Inferior parietal cortex (tissue), 1 donor: Measurements from ENCODE around the gene WSB2.
"Not testable (repeated sequence)": the region's sequence is repeated elsewhere in the genome, so short reads cannot be mapped to it uniquely, and the experiment has no call there.

Experiments
- DNase-seq: peaks from one replicate; pipeline ENCODE4 v3.0.0-alpha.2; 2016; ENCODE audit errors: extremely low spot score

WSB2 gene

GRCh38 chr12:118035190-118036041 is 25.6 kb downstream of the WSB2 start:
- no peak for DNase-seq

GRCh38 chr12:118034429-118035189 is 26.4 kb downstream of the WSB2 start:
- DNase-seq, result peak; percentile 65

GRCh38 chr12:118033902-118034301 is 27.1 kb downstream of the WSB2 start:
- DNase-seq, result no peak

- DNase-seq, result no peak
These were observed 27.7 kb downstream of the WSB2 start for GRCh38 chr12:118033323-118033722.

- no peak for DNase-seq
These were observed 28.8 kb downstream of the WSB2 start for GRCh38 chr12:118032188-118032587.

- DNase-seq, result no peak
These were observed 31.8 kb downstream of the WSB2 start for GRCh38 chr12:118029166-118029565.

- peak; percentile 57 for DNase-seq
These were observed 35.8 kb downstream of the WSB2 start for GRCh38 chr12:118025168-118025567.

GRCh38 chr12:118023301-118023860 is 37.6 kb downstream of the WSB2 start:
- no peak for DNase-seq

GRCh38 chr12:118022728-118023109 is 38.3 kb downstream of the WSB2 start:
- DNase-seq, result no peak

- not testable (repeated sequence) for DNase-seq
These were observed 38.8 kb downstream of the WSB2 start for GRCh38 chr12:118022097-118022727.

GRCh38 chr12:118020036-118020435 is 40.9 kb downstream of the WSB2 start:
- DNase-seq, result no peak

- no peak for DNase-seq
These were observed 43.1 kb downstream of the WSB2 start for GRCh38 chr12:118017926-118018325.

GRCh38 chr12:118016424-118017264 is 44.3 kb downstream of the WSB2 start, which contains the start of gene RFC5:
TSS of gene RFC5 (plus strand) at chr12:118016703. CDS start at chr12:118016828, 125 bp downstream.
- peak; percentile 98 for DNase-seq

GRCh38 chr12:118015944-118016343 is 45.0 kb downstream of the WSB2 start:
- no peak for DNase-seq

- no peak for DNase-seq
These were observed 45.7 kb downstream of the WSB2 start for GRCh38 chr12:118015306-118015705.

- no peak for DNase-seq
These were observed 47.7 kb downstream of the WSB2 start for GRCh38 chr12:118013283-118013682.

GRCh38 chr12:118011961-118012360 is 49.0 kb downstream of the WSB2 start:
- no peak for DNase-seq

GRCh38 chr12:118011377-118011776 is 49.6 kb downstream of the WSB2 start:
- DNase-seq, result no peak

GRCh38 chr12:118010903-118011302 is 50.1 kb downstream of the WSB2 start:
- DNase-seq, result no peak

- DNase-seq, result not testable (repeated sequence)
These were observed 61.2 kb downstream of the WSB2 start for GRCh38 chr12:117999806-118000205.

- no peak for DNase-seq
These were observed 62.3 kb downstream of the WSB2 start for GRCh38 chr12:117998719-117999118.
